ENCODE measurements around the gene HS6ST2.

The HS6ST2 gene

DNA sequence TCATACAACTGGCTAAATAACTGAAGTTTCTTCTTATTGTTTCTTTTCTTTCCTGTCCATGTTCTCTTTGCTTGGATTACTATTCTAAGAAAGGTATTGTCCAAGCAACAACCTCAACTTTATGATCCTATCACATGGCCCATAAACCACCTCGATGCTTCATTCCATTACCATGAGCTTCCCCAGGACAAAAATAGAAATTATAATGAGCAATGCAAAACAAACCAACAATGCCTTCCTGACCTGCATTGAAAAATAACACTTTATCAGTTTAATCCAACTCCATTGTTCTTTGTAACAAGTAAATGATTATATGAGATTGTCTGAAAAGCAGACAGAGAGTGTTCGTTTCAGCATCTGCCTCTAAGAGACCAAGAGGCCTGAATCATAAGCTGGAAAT is 148.8 kb downstream of the HS6ST2 start:
- TF ChIP-seq, protein P1, sequence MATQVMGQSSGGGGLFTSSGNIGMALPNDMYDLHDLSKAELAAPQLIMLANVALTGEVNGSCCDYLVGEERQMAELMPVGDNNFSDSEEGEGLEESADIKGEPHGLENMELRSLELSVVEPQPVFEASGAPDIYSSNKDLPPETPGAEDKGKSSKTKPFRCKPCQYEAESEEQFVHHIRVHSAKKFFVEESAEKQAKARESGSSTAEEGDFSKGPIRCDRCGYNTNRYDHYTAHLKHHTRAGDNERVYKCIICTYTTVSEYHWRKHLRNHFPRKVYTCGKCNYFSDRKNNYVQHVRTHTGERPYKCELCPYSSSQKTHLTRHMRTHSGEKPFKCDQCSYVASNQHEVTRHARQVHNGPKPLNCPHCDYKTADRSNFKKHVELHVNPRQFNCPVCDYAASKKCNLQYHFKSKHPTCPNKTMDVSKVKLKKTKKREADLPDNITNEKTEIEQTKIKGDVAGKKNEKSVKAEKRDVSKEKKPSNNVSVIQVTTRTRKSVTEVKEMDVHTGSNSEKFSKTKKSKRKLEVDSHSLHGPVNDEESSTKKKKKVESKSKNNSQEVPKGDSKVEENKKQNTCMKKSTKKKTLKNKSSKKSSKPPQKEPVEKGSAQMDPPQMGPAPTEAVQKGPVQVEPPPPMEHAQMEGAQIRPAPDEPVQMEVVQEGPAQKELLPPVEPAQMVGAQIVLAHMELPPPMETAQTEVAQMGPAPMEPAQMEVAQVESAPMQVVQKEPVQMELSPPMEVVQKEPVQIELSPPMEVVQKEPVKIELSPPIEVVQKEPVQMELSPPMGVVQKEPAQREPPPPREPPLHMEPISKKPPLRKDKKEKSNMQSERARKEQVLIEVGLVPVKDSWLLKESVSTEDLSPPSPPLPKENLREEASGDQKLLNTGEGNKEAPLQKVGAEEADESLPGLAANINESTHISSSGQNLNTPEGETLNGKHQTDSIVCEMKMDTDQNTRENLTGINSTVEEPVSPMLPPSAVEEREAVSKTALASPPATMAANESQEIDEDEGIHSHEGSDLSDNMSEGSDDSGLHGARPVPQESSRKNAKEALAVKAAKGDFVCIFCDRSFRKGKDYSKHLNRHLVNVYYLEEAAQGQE (IDR thresholded peaks at IDR 0.05; ENCODE audit: insufficient read depth in 1 of 2, low read depth in 2 of 2, low read length in 2 of 2) = no peak
- TF ChIP-seq TAF1 (IDR thresholded peaks at IDR 0.05; ENCODE audit: borderline replicate concordance, insufficient read depth, low read length) (no peak), SIN3A (IDR thresholded peaks at IDR 0.05; ENCODE audit: borderline replicate concordance, insufficient read depth, low read length) (no peak), POLR2AphosphoS5 (IDR thresholded peaks at IDR 0.05; ENCODE audit: low read depth, low read length) (no peak), FOXP2 (optimal IDR thresholded peaks at IDR 0.05; ENCODE audit: borderline replicate concordance, extremely low read depth, extremely low read length, insufficient read depth) (no peak)

DNA sequence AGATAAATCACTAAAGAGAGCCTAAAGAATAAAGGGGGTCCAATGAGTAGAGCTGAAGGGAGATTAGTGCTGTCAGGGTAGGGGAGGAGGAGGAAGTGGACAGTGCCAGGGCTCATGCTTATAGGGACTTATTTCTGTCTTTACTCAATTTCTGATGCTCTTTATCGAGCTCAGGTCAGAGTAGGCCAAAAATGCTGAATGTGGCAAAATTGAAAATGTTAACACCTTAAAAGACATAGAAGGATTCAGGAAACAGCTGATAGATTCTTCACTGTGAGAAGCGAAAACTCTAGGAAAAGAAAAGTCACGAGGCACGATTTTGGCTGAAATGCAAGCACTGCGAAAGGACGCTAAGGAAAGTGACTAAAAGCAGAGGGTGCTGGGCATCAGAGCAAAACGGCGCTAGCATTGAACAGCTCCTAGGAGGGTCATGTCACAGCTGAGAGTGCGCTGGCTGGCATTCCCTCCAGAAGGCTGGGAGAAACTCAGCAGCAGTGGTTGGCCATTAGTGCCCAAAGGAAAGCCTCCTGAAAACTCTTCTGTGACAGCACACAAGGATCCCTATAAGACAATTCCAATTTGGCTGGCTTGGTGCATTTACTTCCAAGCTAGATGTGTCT is 150.9 kb downstream of the HS6ST2 start:
- TF ChIP-seq, protein P1 (IDR thresholded peaks at IDR 0.05; ENCODE audit: insufficient read depth in 1 of 2, low read depth in 2 of 2, low read length in 2 of 2) = no peak
- no peak for TF ChIP-seq SIN3A (IDR thresholded peaks at IDR 0.05; ENCODE audit: borderline replicate concordance, insufficient read depth, low read length)

DNA sequence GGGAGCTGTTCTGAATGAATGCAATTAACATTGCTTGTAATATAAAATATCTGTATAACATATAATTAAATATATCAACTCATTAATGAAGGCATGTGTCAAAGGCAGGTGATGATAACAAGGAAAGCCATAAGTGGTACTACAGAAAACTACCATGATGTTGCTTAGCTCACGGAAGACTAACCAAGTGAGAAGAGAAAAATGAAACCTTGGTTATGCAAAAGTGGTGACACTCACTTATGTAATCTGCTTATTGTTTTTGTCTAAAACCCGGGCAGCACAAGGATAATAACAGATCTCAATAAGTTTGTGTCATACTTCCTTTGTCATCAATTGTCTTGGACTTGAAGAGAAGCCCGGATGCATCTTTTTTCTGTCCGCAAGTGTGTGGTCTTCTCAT is 156.4 kb downstream of the HS6ST2 start:
- no peak for TF ChIP-seq POLR2AphosphoS5 (IDR thresholded peaks at IDR 0.05; ENCODE audit: low read depth, low read length)
- TF ChIP-seq TAF1 (IDR thresholded peaks at IDR 0.05; ENCODE audit: borderline replicate concordance, insufficient read depth, low read length) = no peak
- no peak for TF ChIP-seq SIN3A (IDR thresholded peaks at IDR 0.05; ENCODE audit: borderline replicate concordance, insufficient read depth, low read length)
- no peak for TF ChIP-seq FOXP2 (optimal IDR thresholded peaks at IDR 0.05; ENCODE audit: borderline replicate concordance, extremely low read depth, extremely low read length, insufficient read depth)
- TF ChIP-seq, protein P1 (IDR thresholded peaks at IDR 0.05; ENCODE audit: insufficient read depth in 1 of 2, low read depth in 2 of 2, low read length in 2 of 2) = no peak

DNA sequence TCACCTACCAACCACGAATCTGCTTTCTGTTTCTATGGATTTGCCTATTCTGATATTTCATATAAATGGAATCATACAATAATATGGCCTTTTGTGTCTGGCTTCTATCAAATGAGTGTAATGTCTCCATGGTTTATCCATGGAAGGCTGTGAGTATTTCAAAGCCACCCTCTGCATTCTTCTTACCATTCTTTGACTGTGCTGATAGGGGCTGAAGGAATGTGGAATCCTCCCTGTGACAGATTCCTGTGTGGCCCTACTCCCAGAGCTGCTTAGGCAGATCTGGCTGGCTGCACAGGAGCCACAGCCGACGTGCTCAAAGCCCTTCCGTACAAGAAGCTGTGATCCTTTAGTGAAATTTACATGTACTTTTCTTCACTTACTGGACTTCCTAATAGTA is 163.2 kb downstream of the HS6ST2 start:
- TF ChIP-seq, protein P1 (IDR thresholded peaks at IDR 0.05; ENCODE audit: insufficient read depth in 1 of 2, low read depth in 2 of 2, low read length in 2 of 2) = no peak
- TF ChIP-seq TAF1 (IDR thresholded peaks at IDR 0.05; ENCODE audit: borderline replicate concordance, insufficient read depth, low read length) (no peak), POLR2AphosphoS5 (IDR thresholded peaks at IDR 0.05; ENCODE audit: low read depth, low read length) (no peak), SIN3A (IDR thresholded peaks at IDR 0.05; ENCODE audit: borderline replicate concordance, insufficient read depth, low read length) (no peak), FOXP2 (optimal IDR thresholded peaks at IDR 0.05; ENCODE audit: borderline replicate concordance, extremely low read depth, extremely low read length, insufficient read depth) (no peak)

DNA sequence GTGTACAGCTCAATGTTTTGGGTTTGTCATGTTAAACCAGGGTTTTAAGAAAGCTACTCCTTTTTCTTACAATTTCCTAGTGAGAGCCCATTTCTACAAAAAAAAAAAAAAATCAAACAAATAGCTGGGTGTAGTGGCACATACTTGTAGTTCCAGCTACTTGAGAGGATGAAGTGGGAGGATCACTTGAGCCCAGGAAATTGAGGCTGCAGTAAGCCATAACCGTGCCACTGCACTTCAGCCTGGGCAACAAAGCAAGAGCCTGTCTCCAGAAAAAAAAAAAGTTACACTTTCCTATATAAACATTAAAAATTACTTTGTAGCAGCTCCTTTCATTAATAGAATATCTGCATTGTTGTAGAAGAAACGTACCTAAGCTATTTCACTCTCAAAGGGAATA is 166.7 kb downstream of the HS6ST2 start:
- TF ChIP-seq TAF1 (IDR thresholded peaks at IDR 0.05; ENCODE audit: borderline replicate concordance, insufficient read depth, low read length) (no peak), SIN3A (IDR thresholded peaks at IDR 0.05; ENCODE audit: borderline replicate concordance, insufficient read depth, low read length) (no peak), FOXP2 (optimal IDR thresholded peaks at IDR 0.05; ENCODE audit: borderline replicate concordance, extremely low read depth, extremely low read length, insufficient read depth) (no peak), POLR2AphosphoS5 (IDR thresholded peaks at IDR 0.05; ENCODE audit: low read depth, low read length) (no peak)
- TF ChIP-seq, protein P1 (IDR thresholded peaks at IDR 0.05; ENCODE audit: insufficient read depth in 1 of 2, low read depth in 2 of 2, low read length in 2 of 2) = no peak

Data from PFSK-1 (cell line).